ENCODE data around the gene LELP1.

- TF ChIP-seq CTCF (IDR thresholded peaks at IDR 0.05; ENCODE audit: low read depth, low read length, poor library complexity, severe bottlenecking) (no peak), EZH2phosphoT487 (IDR thresholded peaks at IDR 0.05; ENCODE audit: borderline replicate concordance, low read length) (no peak)
Observed at GRCh38 chr1:153227810-153228209, 24.6 kb downstream of the LELP1 start.

Data from DOHH2 (cell line).